ENCODE data around the gene SEMA4A.

- no peak for TF ChIP-seq POLR2AphosphoS5 (IDR thresholded peaks at IDR 0.05; ENCODE audit: borderline replicate concordance, low read depth, low read length)
- no peak for TF ChIP-seq EZH2 (IDR thresholded peaks at IDR 0.05)
Measured at GRCh38 chr1:156104065-156104810, 49.1 kb upstream of the SEMA4A start.
